Stimulated activated CD8-positive, alpha-beta memory T cell treated with anti-CD3 and anti-CD28 coated beads, Interleukin-7, amount 100 ng/mL, for 4 hours (primary cell): ENCODE measurements around the gene ACACA.

Experiments
- DNase-seq, 2 donors: peaks; one replicate each; pipeline ENCODE4 v3.0.0-alpha.2; 2020; ENCODE audit warnings: low read depth in 2 of 2

Gene ACACA

DNA sequence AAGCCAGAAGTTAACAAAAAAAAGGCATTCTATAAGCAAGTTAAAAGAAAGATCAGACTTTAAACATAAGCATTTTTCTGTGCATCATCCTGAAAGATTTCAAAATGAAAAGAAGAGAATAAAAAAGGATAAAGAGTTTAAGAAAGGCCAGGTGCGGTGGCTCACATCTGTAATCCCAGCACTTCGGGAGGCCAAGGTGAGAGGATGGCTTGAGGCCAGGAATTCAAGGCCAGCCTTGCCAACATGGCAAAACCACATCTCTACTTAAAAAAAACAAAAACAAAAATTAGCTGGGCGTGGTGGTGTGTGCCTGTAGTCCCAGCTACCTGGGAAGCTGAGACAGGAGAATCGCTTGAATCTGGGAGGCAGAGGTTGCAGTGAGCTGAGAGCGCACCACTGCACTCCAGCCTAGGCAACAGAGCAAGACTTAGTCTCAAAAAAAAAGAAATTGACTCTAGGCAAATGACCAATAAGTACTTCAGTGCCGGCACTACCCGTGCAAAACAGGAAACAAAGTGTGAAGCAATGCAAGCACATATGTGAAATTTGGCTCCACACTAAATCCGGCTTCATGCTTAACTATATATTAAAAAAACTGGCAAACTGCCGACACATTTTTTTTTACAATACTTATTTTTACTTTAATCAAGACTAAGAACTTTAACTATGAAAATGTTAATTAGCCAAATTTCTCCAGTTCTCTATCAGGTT lies 114.1 kb downstream of the ACACA start:
- DNase-seq, result no peak

GRCh38 chr17:37291351-37291750 lies 115.3 kb downstream of the ACACA start:
- no peak for DNase-seq

GRCh38 chr17:37286430-37286829 lies 120.2 kb downstream of the ACACA start:
- DNase-seq, result no peak

GRCh38 chr17:37284191-37284590 lies 122.4 kb downstream of the ACACA start:
- DNase-seq, result no peak

GRCh38 chr17:37283414-37283961 lies 123.1 kb downstream of the ACACA start:
- no peak for DNase-seq

DNA sequence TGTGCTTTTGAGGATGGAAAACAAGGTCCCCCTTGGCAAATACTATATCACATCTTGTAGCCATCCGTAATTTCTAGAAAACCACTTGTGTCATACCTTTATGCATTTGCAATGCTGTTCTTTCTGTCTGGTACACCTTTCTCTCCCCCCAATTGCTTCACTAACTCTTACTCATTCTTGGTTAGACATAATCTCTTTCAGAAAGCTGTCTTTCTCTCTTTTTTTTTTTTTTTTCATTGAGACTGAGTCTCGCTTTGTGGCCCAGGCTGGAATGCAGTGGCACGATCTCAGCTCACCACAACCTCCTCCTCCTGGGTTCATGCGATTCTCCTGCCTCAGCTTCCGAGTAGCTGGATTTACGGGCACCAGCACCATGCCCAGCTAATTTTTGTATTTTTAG lies 125.8 kb downstream of the ACACA start:
- no peak for DNase-seq

GRCh38 chr17:37278247-37278894 lies 128.3 kb downstream of the ACACA start:
- no peak for DNase-seq

DNA sequence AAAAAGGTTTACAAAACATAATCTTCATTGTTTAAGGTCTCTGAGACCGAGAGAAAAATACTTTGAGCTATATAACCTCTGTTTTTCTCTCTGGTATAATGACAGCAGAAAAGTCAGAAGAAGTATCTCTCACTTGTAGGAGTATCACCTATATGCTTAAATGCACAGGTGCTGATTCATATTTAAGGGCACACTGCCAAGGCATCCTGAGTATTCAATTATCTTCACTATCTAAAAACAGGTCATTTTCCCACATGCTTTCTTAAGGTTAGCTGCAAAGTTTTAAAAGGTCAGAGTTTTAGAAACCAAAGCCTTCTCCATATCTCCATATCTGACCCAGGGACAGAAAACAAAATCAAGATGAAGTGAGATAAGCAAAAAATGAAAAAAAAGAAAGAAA lies 130.2 kb downstream of the ACACA start:
- DNase-seq, result no peak

- DNase-seq, result no peak
Observed at GRCh38 chr17:37274461-37274860, 132.2 kb downstream of the ACACA start.

GRCh38 chr17:37273409-37274051 lies 133.1 kb downstream of the ACACA start:
- no peak for DNase-seq

- DNase-seq, result no peak
Observed at GRCh38 chr17:37265446-37266173, 141.0 kb downstream of the ACACA start.

- no peak for DNase-seq
Observed at GRCh38 chr17:37261286-37261685, 145.3 kb downstream of the ACACA start.

- DNase-seq, result no peak
Observed at GRCh38 chr17:37259030-37259735, 147.5 kb downstream of the ACACA start.

DNA sequence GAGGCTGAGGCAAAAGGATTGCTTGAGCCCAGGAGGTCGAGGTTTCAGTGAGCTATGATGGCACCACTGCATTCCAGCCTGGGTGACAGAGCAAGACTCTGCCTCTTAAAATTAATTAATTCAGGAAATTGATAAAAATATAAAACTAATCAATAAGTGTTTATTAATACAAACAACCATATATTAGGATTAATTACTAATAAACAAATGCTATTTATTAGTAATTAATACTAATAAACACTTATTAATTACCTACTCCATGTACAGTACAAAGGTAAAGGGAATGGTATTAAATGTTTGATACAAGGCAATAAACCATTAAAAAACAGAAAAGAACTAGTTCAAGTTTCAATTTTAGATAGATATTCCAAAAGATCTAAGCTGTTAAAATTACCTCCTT lies 150.0 kb downstream of the ACACA start:
- DNase-seq, result no peak

DNA sequence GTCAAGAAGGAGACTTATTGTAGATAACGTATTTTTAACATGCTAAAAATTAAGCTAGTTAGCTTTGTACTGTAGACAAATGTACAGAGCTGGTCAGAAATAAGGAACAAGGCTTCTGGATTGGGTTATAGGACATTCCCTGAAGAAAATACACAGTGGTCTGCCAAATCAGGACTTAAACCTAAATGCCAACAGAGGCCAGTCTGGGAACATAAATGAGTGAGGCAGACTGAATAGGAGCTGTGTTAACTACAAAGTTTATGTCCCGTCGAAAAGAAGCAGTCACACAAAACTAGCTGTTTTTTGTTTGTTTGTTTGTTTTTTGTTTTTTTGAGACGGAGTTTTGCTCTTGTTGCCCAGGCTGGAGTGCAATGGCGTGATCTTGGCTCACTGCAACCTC lies 151.2 kb downstream of the ACACA start:
- DNase-seq, result no peak

DNA sequence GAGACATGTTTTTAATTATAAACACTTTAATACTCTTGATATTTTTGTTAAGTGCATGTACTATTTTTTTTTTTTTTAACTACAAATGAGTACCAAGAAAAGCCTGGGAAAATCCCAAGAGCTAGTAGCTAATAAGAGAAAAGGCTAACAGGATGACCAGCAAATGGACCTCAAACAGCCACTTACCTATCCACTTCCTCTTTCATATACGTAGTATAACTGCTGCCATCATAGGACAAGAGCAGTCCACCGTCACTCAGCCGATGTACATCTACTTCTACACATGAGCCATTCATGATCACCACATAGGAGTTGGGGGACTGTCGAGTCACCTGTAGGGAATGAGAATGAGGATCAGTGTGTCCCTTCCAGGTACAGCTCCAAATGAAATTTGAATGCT lies 158.8 kb downstream of the ACACA start:
- no peak for DNase-seq

GRCh38 chr17:37246085-37246484 lies 160.6 kb downstream of the ACACA start:
- no peak for DNase-seq

DNA sequence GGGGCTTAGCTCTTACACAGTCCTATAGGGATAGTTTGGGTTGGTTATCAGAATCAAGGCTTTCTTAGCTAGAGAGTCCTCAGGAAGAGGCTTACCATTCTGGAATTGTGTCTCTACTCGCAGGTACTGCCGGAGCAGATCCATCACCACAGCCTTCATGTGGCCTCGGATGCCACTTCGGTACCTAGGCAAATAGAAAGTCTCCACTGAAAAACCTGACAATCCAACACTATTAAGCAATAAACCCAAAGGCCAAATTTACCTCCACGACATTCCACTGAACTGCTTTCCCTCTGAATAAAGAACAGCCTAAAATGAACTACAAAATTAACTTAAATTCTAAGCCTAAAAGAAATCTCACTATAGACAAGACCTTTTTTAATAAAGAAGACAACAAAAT lies 166.3 kb downstream of the ACACA start:
- no peak for DNase-seq

- DNase-seq, result no peak
Observed at GRCh38 chr17:37239690-37240334, 166.8 kb downstream of the ACACA start.

GRCh38 chr17:37234106-37234505 lies 172.5 kb downstream of the ACACA start:
- no peak for DNase-seq

DNA sequence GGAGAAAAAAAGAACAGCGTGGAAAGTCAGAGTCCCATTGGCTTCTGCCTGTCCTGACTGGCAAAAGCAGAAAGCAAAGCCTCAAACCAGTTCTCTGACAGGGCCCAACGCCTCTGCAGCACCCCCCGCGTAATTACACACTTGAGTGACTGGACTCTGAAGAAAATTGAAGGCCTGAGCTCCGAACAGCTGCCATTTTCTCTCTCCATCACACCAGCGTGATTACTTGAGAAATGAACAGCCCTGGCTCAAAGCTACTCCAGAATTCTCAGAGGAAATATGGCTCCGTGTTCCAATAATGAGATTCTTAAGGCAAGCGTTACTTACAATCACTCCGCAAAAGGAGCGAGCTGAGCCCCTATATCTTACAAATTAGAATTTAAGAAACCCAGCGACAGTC lies 173.6 kb downstream of the ACACA start:
- no peak for DNase-seq
